ENCODE measurements around the gene MORN4.

The MORN4 gene

DNA sequence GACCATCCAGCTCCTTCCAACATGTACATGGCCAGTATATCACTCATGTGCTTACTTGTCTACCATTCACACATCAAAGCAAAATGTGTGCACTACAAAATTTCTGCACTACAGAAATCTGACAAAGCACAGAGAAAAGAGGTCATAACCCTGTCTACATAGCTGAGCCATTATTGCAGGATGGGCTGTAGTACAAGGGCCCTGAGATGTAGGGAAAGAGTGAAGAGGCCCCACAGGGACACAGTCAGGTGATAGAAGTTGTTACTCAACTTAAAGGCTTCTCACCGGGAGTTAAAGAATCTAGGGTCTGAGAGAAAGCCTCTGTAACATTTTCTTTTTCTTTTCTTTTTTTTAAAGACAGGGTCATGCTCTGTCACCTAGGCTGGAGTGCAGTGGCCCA, 36.3 kb upstream of the MORN4 start:
- H3K4me3 ChIP-seq (ENCODE audit: insufficient read depth, low read length, poor library complexity, severe bottlenecking): no peak overlapping the region
- no peaks in the 10 kb centered on the region for H3K9me3 ChIP-seq (ENCODE audit: insufficient read depth, low read length)
- H3K36me3 ChIP-seq (ENCODE audit: low read length): peaks cover 3% of the 10 kb centered on the region; the same call in 1 of the 2 replicates
- no peak overlapping the region for H3K4me2 ChIP-seq (ENCODE audit: low read depth, low read length, poor library complexity, severe bottlenecking)
- no peaks in the 10 kb centered on the region for H3K9me2 ChIP-seq (replicated peaks; ENCODE audit: insufficient read depth, low read length)
- H3K79me2 ChIP-seq (ENCODE audit: insufficient read depth, low read length): no peaks in the 10 kb centered on the region
- no peak overlapping the region for H3K9ac ChIP-seq (ENCODE audit: low read length)
- TF ChIP-seq, protein P1, sequence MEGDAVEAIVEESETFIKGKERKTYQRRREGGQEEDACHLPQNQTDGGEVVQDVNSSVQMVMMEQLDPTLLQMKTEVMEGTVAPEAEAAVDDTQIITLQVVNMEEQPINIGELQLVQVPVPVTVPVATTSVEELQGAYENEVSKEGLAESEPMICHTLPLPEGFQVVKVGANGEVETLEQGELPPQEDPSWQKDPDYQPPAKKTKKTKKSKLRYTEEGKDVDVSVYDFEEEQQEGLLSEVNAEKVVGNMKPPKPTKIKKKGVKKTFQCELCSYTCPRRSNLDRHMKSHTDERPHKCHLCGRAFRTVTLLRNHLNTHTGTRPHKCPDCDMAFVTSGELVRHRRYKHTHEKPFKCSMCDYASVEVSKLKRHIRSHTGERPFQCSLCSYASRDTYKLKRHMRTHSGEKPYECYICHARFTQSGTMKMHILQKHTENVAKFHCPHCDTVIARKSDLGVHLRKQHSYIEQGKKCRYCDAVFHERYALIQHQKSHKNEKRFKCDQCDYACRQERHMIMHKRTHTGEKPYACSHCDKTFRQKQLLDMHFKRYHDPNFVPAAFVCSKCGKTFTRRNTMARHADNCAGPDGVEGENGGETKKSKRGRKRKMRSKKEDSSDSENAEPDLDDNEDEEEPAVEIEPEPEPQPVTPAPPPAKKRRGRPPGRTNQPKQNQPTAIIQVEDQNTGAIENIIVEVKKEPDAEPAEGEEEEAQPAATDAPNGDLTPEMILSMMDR (IDR thresholded peaks at IDR 0.05; ENCODE audit: insufficient read depth, low read length, poor library complexity, severe bottlenecking): no peak
- TF ChIP-seq EZH2phosphoT487 (conservative IDR thresholded peaks at IDR 0.05; ENCODE audit: low read length): no peak
- H3F3A ChIP-seq (ENCODE audit: insufficient read depth): no peaks in the 10 kb centered on the region
- no peak overlapping the region for H3K27ac ChIP-seq (ENCODE audit: low read depth, low read length)
- no peaks in the 10 kb centered on the region for H3K27me3 ChIP-seq (ENCODE audit: low read length)
- H4K20me1 ChIP-seq (ENCODE audit: low read depth, low read length): no peaks in the 10 kb centered on the region
- no peak overlapping the region for H2AFZ ChIP-seq (ENCODE audit: low read depth, low read length, severe bottlenecking)

GRCh38 chr10:97667463-97667862, 34.2 kb upstream of the MORN4 start:
- no peaks in the 10 kb centered on the region for H3K9me3 ChIP-seq (ENCODE audit: insufficient read depth, low read length)
- H3K79me2 ChIP-seq (ENCODE audit: insufficient read depth, low read length): no peaks in the 10 kb centered on the region
- no peaks in the 10 kb centered on the region for H3K27me3 ChIP-seq (ENCODE audit: low read length)
- no peak overlapping the region for H3K27ac ChIP-seq (ENCODE audit: low read depth, low read length)
- no peak for TF ChIP-seq EZH2phosphoT487 (conservative IDR thresholded peaks at IDR 0.05; ENCODE audit: low read length)
- TF ChIP-seq, protein P1 (IDR thresholded peaks at IDR 0.05; ENCODE audit: insufficient read depth, low read length, poor library complexity, severe bottlenecking): no peak
- H4K20me1 ChIP-seq (ENCODE audit: low read depth, low read length): no peaks in the 10 kb centered on the region
- no peaks in the 10 kb centered on the region for H3K9me2 ChIP-seq (replicated peaks; ENCODE audit: insufficient read depth, low read length)
- H3F3A ChIP-seq (ENCODE audit: insufficient read depth): no peaks in the 10 kb centered on the region
- no peak overlapping the region for H3K9ac ChIP-seq (ENCODE audit: low read length)
- H2AFZ ChIP-seq (ENCODE audit: low read depth, low read length, severe bottlenecking): no peak overlapping the region
- H3K36me3 ChIP-seq (ENCODE audit: low read length): peaks cover 3% of the 10 kb centered on the region; the same call in 1 of the 2 replicates
- H3K4me2 ChIP-seq (ENCODE audit: low read depth, low read length, poor library complexity, severe bottlenecking): no peak overlapping the region
- no peak overlapping the region for H3K4me3 ChIP-seq (ENCODE audit: insufficient read depth, low read length, poor library complexity, severe bottlenecking)

DNA sequence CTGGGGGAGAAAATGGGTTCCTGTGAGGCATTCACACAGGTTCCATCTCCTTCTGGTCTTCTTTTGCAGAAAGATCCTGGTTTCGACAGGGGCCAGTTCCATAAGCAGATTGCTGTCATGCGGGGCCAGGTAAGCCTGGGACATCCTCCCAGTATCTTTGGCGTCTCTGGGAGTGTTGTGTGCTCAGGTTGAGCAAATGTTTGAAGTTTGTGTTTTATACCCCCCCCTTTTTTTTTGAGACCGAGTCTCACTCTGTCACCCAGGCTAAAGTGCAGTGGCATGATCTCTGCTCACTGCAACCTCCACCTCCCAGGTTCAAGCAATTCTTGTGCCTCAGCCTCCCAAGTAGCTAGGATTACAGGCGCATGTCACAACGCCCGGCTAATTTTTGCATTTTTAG, 33.7 kb upstream of the MORN4 start:
- peaks cover 3% of the 10 kb centered on the region; the same call in 1 of the 2 replicates for H3K36me3 ChIP-seq (ENCODE audit: low read length)
- H3K4me3 ChIP-seq (ENCODE audit: insufficient read depth, low read length, poor library complexity, severe bottlenecking): no peak overlapping the region
- TF ChIP-seq EZH2phosphoT487 (conservative IDR thresholded peaks at IDR 0.05; ENCODE audit: low read length): no peak
- TF ChIP-seq, protein P1 (IDR thresholded peaks at IDR 0.05; ENCODE audit: insufficient read depth, low read length, poor library complexity, severe bottlenecking): no peak
- H3K9me3 ChIP-seq (ENCODE audit: insufficient read depth, low read length): no peaks in the 10 kb centered on the region
- H2AFZ ChIP-seq (ENCODE audit: low read depth, low read length, severe bottlenecking): no peak overlapping the region
- no peak overlapping the region for H3K4me2 ChIP-seq (ENCODE audit: low read depth, low read length, poor library complexity, severe bottlenecking)
- no peaks in the 10 kb centered on the region for H3F3A ChIP-seq (ENCODE audit: insufficient read depth)
- H3K27me3 ChIP-seq (ENCODE audit: low read length): no peaks in the 10 kb centered on the region
- no peak overlapping the region for H3K9ac ChIP-seq (ENCODE audit: low read length)
- H3K9me2 ChIP-seq (replicated peaks; ENCODE audit: insufficient read depth, low read length): no peaks in the 10 kb centered on the region
- no peaks in the 10 kb centered on the region for H3K79me2 ChIP-seq (ENCODE audit: insufficient read depth, low read length)
- no peak overlapping the region for H3K27ac ChIP-seq (ENCODE audit: low read depth, low read length)
- no peaks in the 10 kb centered on the region for H4K20me1 ChIP-seq (ENCODE audit: low read depth, low read length)
